Endothelial cell of umbilical vein (primary cell): Measurements from ENCODE around the gene C14orf132. TPM values are rescaled to one million over a fixed set of nuclear protein-coding genes. Genes with fewer than 3 reads are reported as not detected.

Experiments used
- BruUV-seq: library from RNA; stranded (reverse); fragments of 400-500 nt; replicated peaks from 2 replicates; lab custom pipeline; 2021; lab: Mats Ljungman, UMichigan
- CTCF ChIA-PET: fragments of 300-600, 350-600 bp; sonication (Branson Sonifier 250); formaldehyde crosslinking; loops from one replicate; lab custom pipeline; 2021; ENCODE audit warnings: antibody characterized with exemption, inconsistent platforms; lab: Charles Lee
- POLR2A ChIA-PET: fragments of 300-600, 350-600 bp; sonication (Branson Sonifier 250); formaldehyde crosslinking; loops from one replicate; lab custom pipeline; 2021; ENCODE audit warnings: antibody characterized with exemption, inconsistent platforms; lab: Charles Lee
- DNase-seq: peaks from one replicate; pipeline ENCODE4 v3.0.0-alpha.2; 2011; ENCODE audit warnings: low read depth, low spot score
- FAIRE-seq: peaks from 2 replicates; lab custom pipeline; 2011; peaks lifted over from hg19 to GRCh38; lab: Jason Lieb, UNC
- H2AFZ ChIP-seq: 2 replicates; pipeline ENCODE4 v1.6.0; 2012; ENCODE audit warnings: low read depth, low read length, control low read depth, inconsistent platforms
- H3K27ac ChIP-seq: 2 replicates; pipeline ENCODE4 v1.5.1; 2011; ENCODE audit warnings: low read depth, mild to moderate bottlenecking, control low read depth, low read length, moderate library complexity; ENCODE audit not compliant: insufficient read depth
- H3K27me3 ChIP-seq, 2 experiments: 2 replicates each; pipeline versions ENCODE4 v1.6.0 to v1.6.1; 2011; ENCODE audit warnings: low read length in 2 of 2, mixed read lengths in 1 of 2; ENCODE audit not compliant: control insufficient read depth in 2 of 2, insufficient read depth in 2 of 2
- H3K36me3 ChIP-seq, 2 experiments: 2 replicates in 1 of 2; 3 replicates in 1 of 2; pipeline ENCODE4 v1.5.1; 2011; ENCODE audit warnings: low read length in 2 of 2, mild to moderate bottlenecking in 1 of 2, moderate library complexity in 1 of 2; ENCODE audit not compliant: control insufficient read depth in 2 of 2, insufficient read depth in 2 of 2; ENCODE audit errors: extremely low read depth in 1 of 2
- H3K4me1 ChIP-seq: 3 replicates; pipeline ENCODE4 v1.5.1; 2011; ENCODE audit warnings: mild to moderate bottlenecking, low read length; ENCODE audit not compliant: control insufficient read depth, insufficient read depth; ENCODE audit errors: extremely low read depth
- H3K4me2 ChIP-seq: 2 replicates; pipeline ENCODE4 v1.6.1; 2011; ENCODE audit warnings: low read length, control low read depth, mixed read lengths; ENCODE audit not compliant: insufficient read depth
- H3K4me3 ChIP-seq, 3 experiments: fragments of 200-600 bp in 1 of 3; sonication (generic), shearing (Covaris generic) in 1 of 3; replicated peaks in 1 of 3; 2 replicates each; pipeline ENCODE4 v1.5.1; 2011 to 2016; ENCODE audit warnings: control low read depth in 3 of 3, low read length in 3 of 3, mild to moderate bottlenecking in 2 of 3, inconsistent platforms in 1 of 3, low read depth in 1 of 3, moderate library complexity in 1 of 3; ENCODE audit not compliant: insufficient read depth in 1 of 3
- H3K79me2 ChIP-seq: 2 replicates; pipeline ENCODE4 v1.6.0; 2012; ENCODE audit warnings: low read length, inconsistent platforms; ENCODE audit not compliant: control insufficient read depth, insufficient read depth
- H3K9ac ChIP-seq: replicated peaks from 2 replicates; pipeline ENCODE3; 2011; ENCODE audit warnings: low read length, control low read depth; ENCODE audit not compliant: insufficient read depth; ENCODE audit errors: extremely low read depth
- H3K9me1 ChIP-seq: replicated peaks from 3 replicates; pipeline ENCODE4 v1.6.0; 2011; ENCODE audit warnings: mild to moderate bottlenecking, low read length; ENCODE audit not compliant: control insufficient read depth, insufficient read depth; ENCODE audit errors: extremely low read depth
- H3K9me3 ChIP-seq: replicated peaks from 2 replicates; pipeline ENCODE4 v1.5.1; 2012; ENCODE audit warnings: low read length, inconsistent platforms; ENCODE audit not compliant: control insufficient read depth, insufficient read depth
- H4K20me1 ChIP-seq: replicated peaks from 2 replicates; pipeline ENCODE3; 2011; ENCODE audit warnings: mild to moderate bottlenecking, low read length; ENCODE audit not compliant: control insufficient read depth, insufficient read depth; ENCODE audit errors: extremely low read depth
- CTCF ChIP-seq, 2 donors: IDR thresholded peaks; 1 replicate in 1 of 2; 2 replicates in 1 of 2; pipeline ENCODE4 v1.5.1; 2011; ENCODE audit warnings: low read length in 2 of 2, mild to moderate bottlenecking in 2 of 2, moderate library complexity in 2 of 2, control low read depth in 1 of 2, inconsistent platforms in 1 of 2, low read depth in 1 of 2; ENCODE audit not compliant: insufficient read depth in 1 of 2; ENCODE audit errors: extremely low read depth in 1 of 2
- EZH2 ChIP-seq: IDR thresholded peaks from 2 replicates; pipeline ENCODE4 v1.6.1; 2012; ENCODE audit warnings: borderline replicate concordance, low read depth, mild to moderate bottlenecking, moderate library complexity, low read length, inconsistent platforms; ENCODE audit not compliant: severe bottlenecking
- FOS ChIP-seq: IDR thresholded peaks from 2 replicates; pipeline ENCODE4 v1.6.1; 2011; ENCODE audit warnings: mild to moderate bottlenecking, low read length, moderate library complexity, borderline replicate concordance; ENCODE audit not compliant: insufficient read depth
- GATA2 ChIP-seq: IDR thresholded peaks from 2 replicates; pipeline ENCODE4 v1.7.0; 2011; ENCODE audit warnings: low read depth, mild to moderate bottlenecking, moderate library complexity, mixed read lengths, low read length; ENCODE audit not compliant: insufficient read length, insufficient read depth
- JUN ChIP-seq: IDR thresholded peaks from 2 replicates; pipeline ENCODE4 v1.6.1; 2011; ENCODE audit warnings: borderline replicate concordance, low read depth; ENCODE audit not compliant: insufficient read length, insufficient read depth
- MYC ChIP-seq: IDR thresholded peaks from one replicate; pipeline ENCODE4 v1.6.1; 2011; ENCODE audit warnings: mild to moderate bottlenecking, low read depth, low read length
- POLR2A ChIP-seq: IDR thresholded peaks from 2 replicates; pipeline ENCODE4 v1.6.1; 2012; ENCODE audit warnings: low read depth, mild to moderate bottlenecking, control low read depth, low read length
- POLR2AphosphoS5 ChIP-seq: IDR thresholded peaks from 2 replicates; pipeline ENCODE4 v1.6.1; 2012; ENCODE audit warnings: low read depth, mild to moderate bottlenecking, control low read depth, low read length, moderate library complexity; ENCODE audit not compliant: insufficient read depth
- dilution Hi-C: fragments of 300-500 bp; cut with MboI; formaldehyde crosslinking; loops from one replicate; pipeline ENCODE4 v1.15.0; 2019; ENCODE audit warnings: low sequenced_read_pairs; ENCODE audit not compliant: extremely low pct_ligation_motif_present
- intact Hi-C: fragments of 100-400 bp; cut with micrococcal nuclease; formaldehyde crosslinking; loops from one replicate; pipeline ENCODE4 v1.10.0; 2022
- polyA plus RNA-seq, 4 experiments: library from polyadenylated mRNA; depleted of rRNA in 3 of 4; stranded (reverse) in 3 of 4; unstranded in 1 of 4; fragments of >200 nt; gene quantifications; 2 replicates each; pipeline versions ENCODE4 v1.2.1 to v1.2.3, GENCODE V29; 2011 to 2012; ENCODE audit warnings: missing spikeins in 1 of 4
- total RNA-seq: library from RNA; stranded (reverse); gene quantifications from 2 replicates; pipeline ENCODE4 v1.2.3, GENCODE V29; 2021
- TF ChIP-seq, protein P1 (sequence below): IDR thresholded peaks from 2 replicates; pipeline ENCODE4 v1.6.1; 2011; ENCODE audit not compliant: insufficient read depth, insufficient read length

C14orf132 gene
- total and polyA plus RNA-seq, 2 donors (not counting 3 experiments of a cell fraction or from before 2014, with no cell fraction given) = 3.2 to 7.6 TPM

DNA sequence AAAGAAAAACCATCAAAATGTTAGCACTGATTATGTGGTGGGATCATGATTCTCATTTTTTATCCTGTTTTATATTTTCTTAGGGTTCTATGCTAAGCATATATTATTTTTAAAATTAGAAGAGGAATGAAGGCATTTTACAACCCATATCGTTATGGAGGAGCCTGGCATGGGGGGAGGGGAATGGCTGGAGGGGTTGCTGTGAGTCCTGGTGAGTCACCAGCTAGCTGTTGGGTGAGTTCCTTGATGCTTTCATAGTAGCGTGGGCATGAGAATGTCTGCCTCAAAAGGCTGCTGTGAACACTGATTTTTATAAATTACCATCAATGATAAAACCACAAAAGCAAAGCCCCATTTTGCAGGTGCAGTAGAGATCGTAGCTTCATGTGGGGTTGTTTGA is 46.9 kb downstream of the C14orf132 start:
- ChIA-PET CTCF (no interaction called here), POLR2A (no interaction called here)
- no peaks in the 10 kb centered on the region for H3K27me3 ChIP-seq
- no peaks in the 10 kb centered on the region for H4K20me1 ChIP-seq
- no peaks in the 10 kb centered on the region for H3K4me1 ChIP-seq
- no peak overlapping the region for H2AFZ ChIP-seq
- no peak for TF ChIP-seq EZH2
- TF ChIP-seq POLR2AphosphoS5 = no peak
- TF ChIP-seq POLR2A = no peak
- TF ChIP-seq GATA2 = no peak
- TF ChIP-seq JUN = no peak
- TF ChIP-seq FOS = no peak
- TF ChIP-seq, protein P1, sequence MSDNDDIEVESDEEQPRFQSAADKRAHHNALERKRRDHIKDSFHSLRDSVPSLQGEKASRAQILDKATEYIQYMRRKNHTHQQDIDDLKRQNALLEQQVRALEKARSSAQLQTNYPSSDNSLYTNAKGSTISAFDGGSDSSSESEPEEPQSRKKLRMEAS = no peak
- TF ChIP-seq MYC = no peak
- TF ChIP-seq CTCF (IDR thresholded peaks at IDR 0.05; ENCODE audit: extremely low read depth in 1 of 2, insufficient read depth in 1 of 2, low read depth in 1 of 2, low read length in 2 of 2) = no peak
- H3K79me2 ChIP-seq = no peaks in the 10 kb centered on the region
- dilution Hi-C loops (no loop called here), intact Hi-C loops (no loop called here)
- H3K27ac ChIP-seq = no peak overlapping the region
- no peaks in the 10 kb centered on the region for H3K9me1 ChIP-seq
- DNase-seq (no peak), FAIRE-seq (no peak)
- no peak overlapping the region for H3K4me2 ChIP-seq
- no peak overlapping the region for H3K9ac ChIP-seq
- H3K9me3 ChIP-seq = no peaks in the 10 kb centered on the region
- H3K36me3 ChIP-seq = no peaks in the 10 kb centered on the region
- BruUV-seq = no TSS peak
- H3K4me3 ChIP-seq = no peak overlapping the region
